22Rv1 (cell line): ENCODE measurements around the gene MLNR.

Experiments used
- H3K27ac ChIP-seq: fragments of 450-650 bp; 2 replicates; pipeline ENCODE4 v1.5.1; 2017
- ZFX ChIP-seq: fragments of 450-650 bp; IDR thresholded peaks from 2 replicates; pipeline ENCODE4 v1.6.1; 2017; ENCODE audit warnings: antibody characterized with exemption, borderline replicate concordance
- TF ChIP-seq, protein P1 (sequence below): fragments of 450-650 bp; IDR thresholded peaks from 2 replicates; pipeline ENCODE4 v1.5.1; 2017; ENCODE audit warnings: mild to moderate bottlenecking

MLNR gene

GRCh38 chr13:49217962-49218492 is 2.1 kb upstream of the MLNR start:
- H3K27ac ChIP-seq: no peak overlapping the region
- TF ChIP-seq ZFX: no peak
- TF ChIP-seq, protein P1, sequence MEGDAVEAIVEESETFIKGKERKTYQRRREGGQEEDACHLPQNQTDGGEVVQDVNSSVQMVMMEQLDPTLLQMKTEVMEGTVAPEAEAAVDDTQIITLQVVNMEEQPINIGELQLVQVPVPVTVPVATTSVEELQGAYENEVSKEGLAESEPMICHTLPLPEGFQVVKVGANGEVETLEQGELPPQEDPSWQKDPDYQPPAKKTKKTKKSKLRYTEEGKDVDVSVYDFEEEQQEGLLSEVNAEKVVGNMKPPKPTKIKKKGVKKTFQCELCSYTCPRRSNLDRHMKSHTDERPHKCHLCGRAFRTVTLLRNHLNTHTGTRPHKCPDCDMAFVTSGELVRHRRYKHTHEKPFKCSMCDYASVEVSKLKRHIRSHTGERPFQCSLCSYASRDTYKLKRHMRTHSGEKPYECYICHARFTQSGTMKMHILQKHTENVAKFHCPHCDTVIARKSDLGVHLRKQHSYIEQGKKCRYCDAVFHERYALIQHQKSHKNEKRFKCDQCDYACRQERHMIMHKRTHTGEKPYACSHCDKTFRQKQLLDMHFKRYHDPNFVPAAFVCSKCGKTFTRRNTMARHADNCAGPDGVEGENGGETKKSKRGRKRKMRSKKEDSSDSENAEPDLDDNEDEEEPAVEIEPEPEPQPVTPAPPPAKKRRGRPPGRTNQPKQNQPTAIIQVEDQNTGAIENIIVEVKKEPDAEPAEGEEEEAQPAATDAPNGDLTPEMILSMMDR: no peak

DNA sequence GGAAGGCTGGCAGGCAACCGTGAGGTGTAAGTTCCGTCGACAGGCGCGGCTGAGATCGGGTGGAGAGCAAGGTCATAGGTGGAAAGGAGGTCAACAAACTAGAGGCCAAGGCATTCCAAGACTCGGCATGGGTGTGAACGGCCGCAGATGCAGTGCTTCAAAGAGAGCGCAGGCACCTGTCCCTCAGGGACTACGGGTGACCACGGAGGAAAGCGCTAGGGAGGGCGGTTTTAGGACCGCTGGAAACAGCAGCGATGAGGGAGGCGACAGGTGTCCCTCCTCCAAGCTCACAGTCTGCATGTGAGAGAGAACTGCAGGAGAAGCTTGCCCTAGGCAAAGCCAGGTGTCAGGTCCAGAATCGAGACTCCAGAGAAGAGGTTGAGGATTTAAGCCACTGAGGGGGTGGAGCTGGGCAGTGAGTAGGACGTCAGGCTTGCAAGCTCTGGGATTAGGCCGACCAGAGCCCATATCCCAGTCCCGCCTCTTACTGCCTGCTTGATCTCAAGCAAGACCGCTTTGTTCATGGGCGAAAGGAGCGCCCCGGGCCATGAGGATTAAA is 1.6 kb upstream of the MLNR start:
- TF ChIP-seq, protein P1: no peak
- TF ChIP-seq ZFX: no peak
- H3K27ac ChIP-seq: no peak overlapping the region

GRCh38 chr13:49219647-49220035 is 497 bp upstream of the MLNR start:
- TF ChIP-seq, protein P1: no peak
- no peak for TF ChIP-seq ZFX
- H3K27ac ChIP-seq: no peak overlapping the region

- no peak overlapping the region for H3K27ac ChIP-seq
- TF ChIP-seq, protein P1: no peak
- no peak for TF ChIP-seq ZFX
These were observed 885 bp downstream of the MLNR start for GRCh38 chr13:49220856-49221589.

- TF ChIP-seq ZFX: no peak
- TF ChIP-seq, protein P1: no peak
- H3K27ac ChIP-seq: no peak overlapping the region
These were observed 1.4 kb downstream of the MLNR start for GRCh38 chr13:49221590-49221965.

DNA sequence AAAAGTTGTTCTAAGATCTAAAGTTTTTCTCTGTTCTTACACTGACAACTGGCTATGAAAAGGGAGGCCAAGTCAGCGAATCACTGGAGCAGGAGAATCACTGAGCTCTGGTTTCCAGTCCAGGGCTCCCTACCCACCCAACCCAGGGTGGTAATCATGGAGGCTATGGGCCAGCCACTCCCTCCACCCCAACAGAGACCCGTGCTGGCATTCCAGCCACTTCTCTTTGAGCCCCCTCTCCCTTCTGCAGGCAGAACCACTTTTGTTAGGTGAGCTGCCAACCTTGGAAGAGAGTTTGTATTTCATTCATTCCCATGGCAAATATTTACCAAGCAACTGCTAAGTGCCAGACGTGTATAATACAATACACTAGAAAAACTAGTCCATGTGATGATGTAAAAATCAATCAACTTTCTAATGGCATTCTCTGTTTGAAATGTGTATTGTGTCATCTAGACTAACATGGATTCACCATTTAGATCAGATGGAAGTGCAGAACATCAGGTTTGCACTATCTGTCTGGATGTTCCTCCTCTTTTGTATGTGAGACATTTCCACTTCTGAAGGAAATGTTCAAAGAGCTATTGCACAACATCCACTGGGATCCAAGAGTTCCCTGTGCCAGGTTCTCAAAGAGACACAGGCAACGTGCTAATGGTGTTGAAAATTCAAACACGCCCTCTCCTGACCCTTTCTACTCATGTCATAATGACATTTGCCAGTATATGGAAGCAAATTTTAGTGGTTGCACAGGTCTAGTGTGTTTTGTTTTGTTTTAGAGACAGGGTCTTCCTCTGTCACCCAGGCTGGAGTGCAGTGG is 5.3 kb downstream of the MLNR start:
- TF ChIP-seq, protein P1: no peak
- no peak for TF ChIP-seq ZFX

More for the DNA sequence above, 5.3 kb downstream of the MLNR start:
- H3K27ac ChIP-seq: no peak overlapping the region
